Activated B cell treated with CpG ODN at 0.5 μM for 24 hours (primary cell): ENCODE data around the gene SLC1A5. TPM values are rescaled to one million over a fixed set of nuclear protein-coding genes. Genes with fewer than 3 reads are reported as not detected.
A peak's percentile ranks its signal among the peaks of the same experiment; 100 is the strongest.

Source experiments
- ATAC-seq: fragments of 200-7000 bp; cut with Tn5 transposase; one replicate; pipeline ENCODE4 v1.10.0; 2021; ENCODE audit warnings: low read depth, mild to moderate bottlenecking, moderate library complexity
- CTCF ChIA-PET: fragments of 350-600 bp; sonication (Branson Sonifier 250); formaldehyde crosslinking; loops from one replicate; lab custom pipeline; 2021; ENCODE audit warnings: antibody characterized with exemption; lab: Charles Lee
- POLR2A ChIA-PET: fragments of 350-600 bp; sonication (Branson Sonifier 250); formaldehyde crosslinking; loops from one replicate; lab custom pipeline; 2021; ENCODE audit warnings: antibody characterized with exemption; lab: Charles Lee
- DNase-seq: peaks from one replicate; pipeline ENCODE4 v3.0.0; 2022
- H3K27ac Mint-ChIP-seq: one replicate; pipeline ENCODE4 v1.8.0; 2020; ENCODE audit warnings: mixed read lengths
- H3K27me3 Mint-ChIP-seq: one replicate; pipeline ENCODE4 v1.8.0; 2021; ENCODE audit warnings: mixed read lengths
- H3K36me3 Mint-ChIP-seq: one replicate; pipeline ENCODE4 v1.8.0; 2021; ENCODE audit warnings: low read depth, mixed read lengths
- H3K4me1 Mint-ChIP-seq: one replicate; pipeline ENCODE4 v1.8.0; 2021; ENCODE audit warnings: mixed read lengths
- H3K4me3 Mint-ChIP-seq: one replicate; pipeline ENCODE4 v1.8.0; 2020; ENCODE audit warnings: mild to moderate bottlenecking, mixed read lengths
- H3K9me3 Mint-ChIP-seq: one replicate; pipeline ENCODE4 v1.8.0; 2020; ENCODE audit warnings: mixed read lengths
- CTCF ChIP-seq: fragments of 200-600 bp; IDR thresholded peaks from one replicate; pipeline ENCODE4 v1.8.0; 2022; ENCODE audit warnings: antibody characterized with exemption, mild to moderate bottlenecking
- intact Hi-C: fragments of 100-400 bp; cut with micrococcal nuclease; formaldehyde crosslinking; loops from one replicate; pipeline ENCODE4 v1.15.1; 2024
- total RNA-seq: library from RNA; stranded (reverse); gene quantifications from 2 replicates; pipeline ENCODE4 v1.2.3, GENCODE V29; 2022

Gene SLC1A5
- 70.7 and 77.9 TPM in 2 replicates for total RNA-seq

- Mint-ChIP-seq H3K36me3 (peaks cover 26% of the 10 kb centered on the region), H3K4me3 (peak within 1 kb of the TSS; percentile 95), H3K27me3 (no peaks in the 10 kb centered on the region), H3K4me1 (peaks cover 48% of the 10 kb centered on the region), H3K27ac (peak within 1 kb of the TSS; percentile 95), H3K9me3 (no peaks in the 10 kb centered on the region)
- peak; percentile 96 for DNase-seq
- CTCF ChIA-PET, result interaction anchor here (0.8 to 3.3 kb wide), 3 partner anchors 21 to 83 kb away, joined by 3 to 11 read pairs (median 5); no protein-coding TSS in a partner anchor
- ATAC-seq, result peak; percentile 83
- intact Hi-C loops, result loop anchor here (1.0 to 10.0 kb wide), 5 partner anchors 33 to 436 kb away; partner anchors contain the start of genes AP2S1, FKRP, STRN4 and ZC3H4
- no peak for TF ChIP-seq CTCF
- POLR2A ChIA-PET, result interaction anchor here (0.5 to 5.8 kb wide), 32 partner anchors 9 to 468 kb away, joined by 3 to 242 read pairs (median 4); partner anchors contain the start of genes AP2S1, ARHGAP35, CALM3 and DACT3
These were observed at the start of gene SLC1A5 for GRCh38 chr19:46788262-46788967. TSS of gene SLC1A5 (minus strand) at chr19:46788594. CDS start at chr19:46787965, 629 bp downstream.

- no peaks in the 10 kb centered on the region for H3K9me3 Mint-ChIP-seq
- TF ChIP-seq CTCF, result no peak
- H3K4me1 Mint-ChIP-seq, result peaks cover 5% of the 10 kb centered on the region
- intact Hi-C loops, result no loop called here
- no peak for ATAC-seq
- H3K4me3 Mint-ChIP-seq, result no peak overlapping the region
- H3K27me3 Mint-ChIP-seq, result no peaks in the 10 kb centered on the region
- peaks cover 43% of the 10 kb centered on the region for H3K36me3 Mint-ChIP-seq
- no peak for DNase-seq
- POLR2A ChIA-PET, result interaction anchor here (0.6 kb wide), 1 partner anchor 185 kb away, joined by 3 read pairs; no protein-coding TSS in a partner anchor
- no peak overlapping the region for H3K27ac Mint-ChIP-seq
- CTCF ChIA-PET, result interaction anchor here (5.5 kb wide), 1 partner anchor 82 kb away, joined by 120 read pairs; no protein-coding TSS in a partner anchor
These were observed 49.8 kb upstream of the SLC1A5 start for GRCh38 chr19:46838160-46838559.

- H3K9me3 Mint-ChIP-seq, result no peaks in the 10 kb centered on the region
- H3K36me3 Mint-ChIP-seq, result peaks cover 23% of the 10 kb centered on the region
- intact Hi-C loops, result no loop called here
- ATAC-seq (no peak), DNase-seq (no peak)
- no peak overlapping the region for H3K27ac Mint-ChIP-seq
- POLR2A ChIA-PET, result interaction anchor here (0.6 to 0.9 kb wide), 2 partner anchors 11 to 13 kb away, joined by 3 to 4 read pairs; no protein-coding TSS in a partner anchor
- no peaks in the 10 kb centered on the region for H3K4me1 Mint-ChIP-seq
- CTCF ChIA-PET, result interaction anchor here (1.4 kb wide), 1 partner anchor 77 kb away, joined by 3 read pairs; no protein-coding TSS in a partner anchor
- TF ChIP-seq CTCF, result no peak
- H3K4me3 Mint-ChIP-seq, result no peak overlapping the region
- no peaks in the 10 kb centered on the region for H3K27me3 Mint-ChIP-seq
These were observed 46.6 kb upstream of the SLC1A5 start for GRCh38 chr19:46834984-46835383.

GRCh38 chr19:46834121-46834520 is 45.7 kb upstream of the SLC1A5 start:
- Mint-ChIP-seq H3K4me3 (no peak overlapping the region), H3K27ac (no peak overlapping the region), H3K9me3 (no peaks in the 10 kb centered on the region), H3K36me3 (peaks cover 16% of the 10 kb centered on the region), H3K4me1 (no peaks in the 10 kb centered on the region), H3K27me3 (no peaks in the 10 kb centered on the region)
- DNase-seq (no peak), ATAC-seq (no peak)
- no peak for TF ChIP-seq CTCF
- intact Hi-C loops, result no loop called here
- POLR2A ChIA-PET, result interaction anchor here (0.6 kb wide), 2 partner anchors 12 to 26 kb away, joined by 3 to 5 read pairs; no protein-coding TSS in a partner anchor
- CTCF ChIA-PET, result interaction anchor here (0.9 to 1.4 kb wide), 2 partner anchors 76 to 81 kb away, joined by 3 read pairs; no protein-coding TSS in a partner anchor

GRCh38 chr19:46830864-46831263 is 42.5 kb upstream of the SLC1A5 start:
- no peaks in the 10 kb centered on the region for H3K9me3 Mint-ChIP-seq
- ChIA-PET CTCF (interaction anchor here (2.5 kb wide), 1 partner anchor 10 kb away, joined by 9 read pairs; no protein-coding TSS in a partner anchor), POLR2A (no interaction called here)
- no peak overlapping the region for H3K27ac Mint-ChIP-seq
- DNase-seq (no peak), ATAC-seq (no peak)
- no peaks in the 10 kb centered on the region for H3K27me3 Mint-ChIP-seq
- no peaks in the 10 kb centered on the region for H3K4me1 Mint-ChIP-seq
- peaks cover 2% of the 10 kb centered on the region for H3K36me3 Mint-ChIP-seq
- H3K4me3 Mint-ChIP-seq, result no peak overlapping the region
- no peak for TF ChIP-seq CTCF
- intact Hi-C loops, result no loop called here
